NCI-H345 treated with DMSO at 0.1 percent for 48 hours (cell line): ENCODE results near the gene FAM161B.

Source experiments
- DNase-seq: peaks from one replicate; lab custom pipeline; 2025; ENCODE audit not compliant: unreplicated experiment; lab: John Stamatoyannopoulos, UW

Gene FAM161B

GRCh38 chr14:73884438-73885190, 65.3 kb downstream of the FAM161B start:
- no peak for DNase-seq
